OCI-LY3 (cell line): ENCODE measurements around the gene GUCY1A2.

ENCODE experiments used
- H2AFZ ChIP-seq: fragments of 200-600, 300-600 bp; shearing (Covaris generic); 2 replicates; pipeline ENCODE4 v1.6.0; 2014; ENCODE audit warnings: antibody characterized with exemption, low read depth, low read length
- H3K27ac ChIP-seq: fragments of 200-600, 300-600 bp; sonication (generic); 2 replicates; pipeline ENCODE4 v1.5.1; 2014; ENCODE audit warnings: mild to moderate bottlenecking, low read length, moderate library complexity, mixed read lengths
- H3K27me3 ChIP-seq: fragments of 200-600, 300-600 bp; sonication (generic); 2 replicates; pipeline ENCODE4 v1.6.1; 2014; ENCODE audit warnings: low read depth, low read length, mixed read lengths
- H3K36me3 ChIP-seq: fragments of 200-600, 300-600 bp; sonication (generic); replicated peaks from 2 replicates; pipeline ENCODE3; 2014; ENCODE audit warnings: low read depth, low read length, mixed read lengths
- H3K4me1 ChIP-seq: fragments of 300-600, 200-600 bp; sonication (generic); 2 replicates; pipeline ENCODE4 v1.6.1; 2014; ENCODE audit warnings: low read length, mixed read lengths
- H3K4me2 ChIP-seq: fragments of 200-600, 300-600 bp; sonication (generic); 2 replicates; pipeline ENCODE4 v1.6.1; 2014; ENCODE audit warnings: low read length, mixed read lengths
- H3K4me3 ChIP-seq: fragments of 300-600, 200-600 bp; sonication (generic); 2 replicates; pipeline ENCODE4 v1.5.1; 2014; ENCODE audit warnings: antibody characterized with exemption, mild to moderate bottlenecking, low read length, moderate library complexity
- H3K79me2 ChIP-seq: fragments of 300-600, 200-600 bp; shearing (Covaris generic); 2 replicates; pipeline ENCODE4 v1.6.1; 2014; ENCODE audit warnings: mild to moderate bottlenecking, low read length, mixed read lengths
- H3K9ac ChIP-seq: fragments of 300-600, 200-600 bp; shearing (Covaris generic); 2 replicates; pipeline ENCODE4 v1.6.0; 2014; ENCODE audit warnings: mild to moderate bottlenecking, low read length, moderate library complexity
- H3K9me3 ChIP-seq: fragments of 200-600, 300-600 bp; shearing (Covaris generic); 2 replicates; pipeline ENCODE4 v1.6.1; 2014; ENCODE audit warnings: low read length, mixed read lengths; ENCODE audit not compliant: insufficient read depth
- H4K20me1 ChIP-seq: fragments of 200-600, 300-600 bp; sonication (generic); 2 replicates; pipeline ENCODE4 v1.6.1; 2016; ENCODE audit warnings: low read length, mixed read lengths; ENCODE audit not compliant: insufficient read depth
- CTCF ChIP-seq: fragments of 200-600, 300-600 bp; sonication (generic); IDR thresholded peaks from 2 replicates; pipeline ENCODE4 v1.5.1; 2014; ENCODE audit warnings: antibody characterized with exemption, low read length, low read depth
- EZH2phosphoT487 ChIP-seq: fragments of 200-600 bp; shearing (Covaris generic); IDR thresholded peaks from 2 replicates; pipeline ENCODE4 v1.6.1; 2018; ENCODE audit warnings: antibody characterized with exemption, mixed run types, low read depth

The GUCY1A2 gene

GRCh38 chr11:106656646-106657045, 361.6 kb downstream of the GUCY1A2 start:
- Histone ChIP-seq H3K27ac (no peak overlapping the region), H2AFZ (no peak overlapping the region), H3K36me3 (no peaks in the 10 kb centered on the region), H3K79me2 (no peaks in the 10 kb centered on the region), H3K27me3 (no peaks in the 10 kb centered on the region), H3K4me1 (no peaks in the 10 kb centered on the region), H4K20me1 (no peaks in the 10 kb centered on the region), H3K4me3 (no peak overlapping the region), H3K9me3 (no peaks in the 10 kb centered on the region), H3K9ac (no peak overlapping the region), H3K4me2 (no peak overlapping the region)
- no peak for TF ChIP-seq CTCF
- no peak for TF ChIP-seq EZH2phosphoT487

- Histone ChIP-seq H3K27ac (no peak overlapping the region), H3K4me1 (no peaks in the 10 kb centered on the region), H2AFZ (no peak overlapping the region), H3K27me3 (no peaks in the 10 kb centered on the region), H4K20me1 (no peaks in the 10 kb centered on the region), H3K9ac (no peak overlapping the region), H3K4me3 (no peak overlapping the region), H3K9me3 (no peaks in the 10 kb centered on the region), H3K36me3 (no peaks in the 10 kb centered on the region), H3K79me2 (no peaks in the 10 kb centered on the region), H3K4me2 (no peak overlapping the region)
- TF ChIP-seq EZH2phosphoT487 (no peak), CTCF (no peak)
Measured at GRCh38 chr11:106644824-106645223, 373.5 kb downstream of the GUCY1A2 start.

GRCh38 chr11:106642331-106642730, 375.9 kb downstream of the GUCY1A2 start:
- H2AFZ ChIP-seq: no peak overlapping the region
- H3K79me2 ChIP-seq: no peaks in the 10 kb centered on the region
- H3K4me1 ChIP-seq: no peaks in the 10 kb centered on the region
- H3K4me2 ChIP-seq: no peak overlapping the region
- no peaks in the 10 kb centered on the region for H3K36me3 ChIP-seq
- no peaks in the 10 kb centered on the region for H4K20me1 ChIP-seq
- no peaks in the 10 kb centered on the region for H3K9me3 ChIP-seq
- no peak overlapping the region for H3K9ac ChIP-seq
- H3K27me3 ChIP-seq: no peaks in the 10 kb centered on the region
- no peak overlapping the region for H3K27ac ChIP-seq
- no peak overlapping the region for H3K4me3 ChIP-seq
- TF ChIP-seq EZH2phosphoT487 (no peak), CTCF (no peak)

GRCh38 chr11:106632283-106632682, 386.0 kb downstream of the GUCY1A2 start:
- no peak for TF ChIP-seq CTCF
- no peak for TF ChIP-seq EZH2phosphoT487
- H3K36me3 ChIP-seq: no peaks in the 10 kb centered on the region
- no peaks in the 10 kb centered on the region for H3K79me2 ChIP-seq
- H3K9me3 ChIP-seq: no peaks in the 10 kb centered on the region
- no peaks in the 10 kb centered on the region for H3K4me1 ChIP-seq
- H3K4me2 ChIP-seq: no peak overlapping the region
- no peak overlapping the region for H3K9ac ChIP-seq
- no peaks in the 10 kb centered on the region for H3K27me3 ChIP-seq
- no peak overlapping the region for H3K4me3 ChIP-seq
- no peak overlapping the region for H3K27ac ChIP-seq
- no peaks in the 10 kb centered on the region for H4K20me1 ChIP-seq
- no peak overlapping the region for H2AFZ ChIP-seq
